Cardiac muscle cell (in vitro differentiated cells and primary cell): Measurements from ENCODE around the gene ZNF816. TPM values are rescaled to one million over a fixed set of nuclear protein-coding genes. Genes with fewer than 3 reads are reported as not detected.
A peak's percentile ranks its signal among the peaks of the same experiment; 100 is the strongest.
"Not testable (repeated sequence)": the region's sequence is repeated elsewhere in the genome, so short reads cannot be mapped to it uniquely, and the experiment has no call there.

Source experiments
- DNase-seq, 2 donors: peaks; one replicate each; pipeline versions ENCODE4 v3.0.0 to v3.0.0-alpha.2; 2010 to 2017; ENCODE audit warnings: low read depth in 1 of 2, low spot score in 1 of 2
- H3K27ac ChIP-seq: fragments of 200-600 bp; sonication (generic); 2 replicates; pipeline ENCODE4 v1.5.1; 2016
- H3K27me3 ChIP-seq: fragments of 200-600 bp; sonication (generic); 2 replicates; pipeline ENCODE4 v1.6.0; 2016; ENCODE audit warnings: control low read depth
- H3K36me3 ChIP-seq: fragments of 200-600 bp; sonication (generic); 2 replicates; pipeline ENCODE4 v1.5.1; 2016; ENCODE audit warnings: control low read depth
- H3K4me1 ChIP-seq: fragments of 200-600 bp; sonication (generic); 2 replicates; pipeline ENCODE4 v1.8.1; 2017; ENCODE audit warnings: low read depth, mild to moderate bottlenecking, mixed run types
- H3K4me3 ChIP-seq: fragments of 200-600 bp; sonication (generic); 2 replicates; pipeline ENCODE4 v1.5.1; 2016; ENCODE audit warnings: mild to moderate bottlenecking
- H3K9me3 ChIP-seq: fragments of 200-600 bp; sonication (generic); 2 replicates; pipeline ENCODE4 v1.5.1; 2017; ENCODE audit warnings: low read depth, mild to moderate bottlenecking, control low read depth
- polyA plus RNA-seq: library from polyadenylated mRNA; unstranded; fragments of >200 nt; fragmentation: Nextera tagmentation; extraction: Ambion mirVana; gene quantifications from 2 replicates; pipeline ENCODE4 v1.2.1, GENCODE V29; 2016
- total RNA-seq: library from RNA; depleted of rRNA; stranded (reverse); fragments of >200 nt; gene quantifications from 2 replicates; pipeline ENCODE4 v1.2.3, GENCODE V29; 2016
- TF ChIP-seq, protein P1 (sequence below): IDR thresholded peaks from 2 replicates; pipeline ENCODE4 v1.5.1; 2012; ENCODE audit warnings: low read depth, mild to moderate bottlenecking, low read length

The ZNF816 gene
- total and polyA plus RNA-seq, 2 experiments from 2014 or later = 7.0 to 11.7 TPM

DNA sequence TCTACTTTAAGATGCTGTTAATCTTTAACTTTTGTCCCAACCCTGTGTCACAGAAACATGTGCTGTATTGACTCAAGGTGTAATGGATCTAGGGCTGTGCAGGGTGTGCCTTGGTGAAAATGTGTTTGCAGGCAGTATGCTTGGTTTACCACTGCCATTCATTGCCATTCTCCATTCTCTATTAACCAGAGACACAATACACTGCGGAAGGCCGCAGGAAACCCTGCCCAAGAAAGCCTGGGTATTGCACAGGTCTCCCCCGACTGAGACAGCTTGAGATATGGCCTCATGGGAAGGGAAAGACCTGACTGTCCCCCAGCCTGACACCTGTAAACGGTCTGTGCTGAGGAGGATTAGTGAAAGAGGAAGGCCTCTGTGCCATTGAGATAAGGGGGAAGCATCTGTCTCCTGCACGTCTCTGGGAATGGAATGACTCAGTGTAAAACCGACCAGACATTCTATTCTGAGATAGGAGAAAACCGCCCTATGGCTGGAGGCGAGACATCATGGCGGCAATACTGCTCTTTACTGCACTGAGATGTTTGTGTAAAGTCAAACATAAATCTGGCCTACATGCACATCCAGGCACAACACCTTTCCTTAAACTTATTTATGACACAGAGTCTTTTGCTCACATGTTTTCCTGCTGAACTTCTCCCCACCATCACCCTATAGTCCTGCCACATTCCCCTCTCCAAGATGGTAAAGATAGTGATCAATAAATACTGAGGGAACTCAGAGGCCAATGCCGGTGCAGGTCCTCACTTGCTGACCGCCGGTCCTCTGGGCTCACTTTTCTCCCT, 26.3 kb downstream of the ZNF816 start:
- Histone ChIP-seq H3K27me3 (no peaks in the 10 kb centered on the region), H3K9me3 (no peaks in the 10 kb centered on the region), H3K4me3 (no peak overlapping the region), H3K4me1 (no peaks in the 10 kb centered on the region), H3K27ac (peak overlapping the region; percentile 15), H3K36me3 (no peaks in the 10 kb centered on the region)
- TF ChIP-seq, protein P1, sequence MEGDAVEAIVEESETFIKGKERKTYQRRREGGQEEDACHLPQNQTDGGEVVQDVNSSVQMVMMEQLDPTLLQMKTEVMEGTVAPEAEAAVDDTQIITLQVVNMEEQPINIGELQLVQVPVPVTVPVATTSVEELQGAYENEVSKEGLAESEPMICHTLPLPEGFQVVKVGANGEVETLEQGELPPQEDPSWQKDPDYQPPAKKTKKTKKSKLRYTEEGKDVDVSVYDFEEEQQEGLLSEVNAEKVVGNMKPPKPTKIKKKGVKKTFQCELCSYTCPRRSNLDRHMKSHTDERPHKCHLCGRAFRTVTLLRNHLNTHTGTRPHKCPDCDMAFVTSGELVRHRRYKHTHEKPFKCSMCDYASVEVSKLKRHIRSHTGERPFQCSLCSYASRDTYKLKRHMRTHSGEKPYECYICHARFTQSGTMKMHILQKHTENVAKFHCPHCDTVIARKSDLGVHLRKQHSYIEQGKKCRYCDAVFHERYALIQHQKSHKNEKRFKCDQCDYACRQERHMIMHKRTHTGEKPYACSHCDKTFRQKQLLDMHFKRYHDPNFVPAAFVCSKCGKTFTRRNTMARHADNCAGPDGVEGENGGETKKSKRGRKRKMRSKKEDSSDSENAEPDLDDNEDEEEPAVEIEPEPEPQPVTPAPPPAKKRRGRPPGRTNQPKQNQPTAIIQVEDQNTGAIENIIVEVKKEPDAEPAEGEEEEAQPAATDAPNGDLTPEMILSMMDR = no peak
- DNase-seq = peak in 1 of 2 donors; percentile 10

GRCh38 chr19:52935434-52935833, 27.2 kb downstream of the ZNF816 start:
- H3K27me3 ChIP-seq = no peaks in the 10 kb centered on the region
- peak overlapping the region; percentile 15 for H3K27ac ChIP-seq
- TF ChIP-seq, protein P1 = no peak
- no peaks in the 10 kb centered on the region for H3K4me1 ChIP-seq
- no peaks in the 10 kb centered on the region for H3K9me3 ChIP-seq
- DNase-seq = peak in 1 of 2 donors; percentile 54
- no peaks in the 10 kb centered on the region for H3K36me3 ChIP-seq
- no peak overlapping the region for H3K4me3 ChIP-seq

DNA sequence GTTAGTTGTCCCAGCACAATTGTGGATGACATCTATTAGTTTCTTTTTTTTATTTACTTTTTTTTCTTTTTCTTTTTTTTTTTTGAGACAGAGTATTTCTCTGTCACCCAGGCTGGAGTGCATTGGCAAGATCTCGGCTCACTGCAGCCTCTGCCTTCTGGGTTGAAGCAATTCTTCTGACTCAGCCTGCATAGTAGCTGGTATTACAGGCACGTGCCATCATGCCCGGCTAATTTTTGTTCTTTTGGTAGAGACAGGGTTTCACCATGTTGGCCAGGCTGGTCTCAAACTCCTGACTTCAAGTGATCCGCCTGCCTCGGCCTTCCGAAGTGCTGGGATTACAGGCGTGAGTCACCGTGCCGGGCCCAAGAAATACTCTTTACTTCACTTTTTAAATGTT, 38.0 kb downstream of the ZNF816 start:
- not testable (repeated sequence) for H3K27me3 ChIP-seq, H3K4me3 ChIP-seq, DNase-seq, H3K36me3 ChIP-seq, H3K4me1 ChIP-seq, H3K9me3 ChIP-seq, H3K27ac ChIP-seq

- DNase-seq = peak in 1 of 2 donors; percentile 42
- no peaks in the 10 kb centered on the region for H3K27me3 ChIP-seq
- H3K36me3 ChIP-seq = no peaks in the 10 kb centered on the region
- peak overlapping the region; percentile 93 for H3K27ac ChIP-seq
- H3K4me1 ChIP-seq = no peaks in the 10 kb centered on the region
- TF ChIP-seq, protein P1 = no peak
- H3K9me3 ChIP-seq = no peaks in the 10 kb centered on the region
- H3K4me3 ChIP-seq = peak overlapping the region; percentile 65
Observed at GRCh38 chr19:52923778-52924593, 38.7 kb downstream of the ZNF816 start.

DNA sequence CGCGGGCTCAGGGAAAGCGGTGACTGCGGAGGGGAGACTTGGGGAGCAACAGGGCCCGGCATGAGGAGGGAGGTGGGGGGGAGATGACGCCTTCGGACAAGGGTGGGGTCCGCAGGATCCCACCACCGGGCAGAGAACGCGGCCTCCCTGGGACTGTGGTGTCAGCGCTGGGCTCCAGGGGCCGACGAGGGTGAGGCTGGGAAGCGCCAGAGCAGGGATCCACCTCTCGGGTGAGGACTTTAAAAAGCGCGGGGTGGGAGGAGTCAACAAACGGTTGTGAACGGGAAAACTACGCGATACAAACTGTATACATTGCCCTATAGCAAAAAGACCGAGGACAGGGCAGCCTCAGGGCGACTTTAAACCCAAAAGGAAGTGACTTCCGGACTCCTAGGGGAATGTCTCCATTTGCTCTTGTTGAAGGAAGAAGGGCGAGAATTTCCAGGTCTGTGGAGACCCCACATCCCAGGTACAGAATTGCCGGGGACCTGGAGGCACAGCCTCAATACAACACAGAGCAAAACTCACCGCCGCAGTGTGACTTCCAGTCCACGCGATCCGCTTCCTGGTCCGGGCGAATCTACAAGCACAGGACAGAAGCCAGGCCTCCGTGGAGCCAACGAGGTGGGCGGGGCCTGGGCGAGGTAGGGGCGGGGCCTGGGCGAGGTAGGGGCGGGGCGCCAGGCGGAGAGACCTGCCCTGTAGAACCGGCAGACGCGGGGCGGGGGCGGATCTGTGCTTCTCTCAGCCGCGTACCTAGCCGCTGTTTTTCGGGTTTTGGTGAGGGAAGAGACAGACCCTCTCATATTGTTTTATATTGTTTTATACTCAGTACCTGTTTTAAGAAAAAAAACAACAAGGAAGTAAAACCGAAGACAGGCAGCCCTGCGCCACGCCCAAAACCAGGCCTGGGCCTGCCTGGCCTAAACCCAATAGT, 39.6 kb downstream of the ZNF816 start, which contains the start of gene ZNF888:
ZNF888 (minus strand) TSS at position 588 of the 937 bp plus-strand sequence. CDS start 5,555 bp downstream, outside the sequence.
- DNase-seq = peak; percentile 89 to 91
- Histone ChIP-seq H3K4me1 (no peaks in the 10 kb centered on the region), H3K27me3 (no peaks in the 10 kb centered on the region), H3K4me3 (peak within 1 kb of the TSS; percentile 65), H3K9me3 (no peaks in the 10 kb centered on the region), H3K36me3 (no peaks in the 10 kb centered on the region), H3K27ac (peak within 1 kb of the TSS; percentile 93)
- TF ChIP-seq, protein P1 = no peak
